ENCODE data around the gene EDA.

DNA sequence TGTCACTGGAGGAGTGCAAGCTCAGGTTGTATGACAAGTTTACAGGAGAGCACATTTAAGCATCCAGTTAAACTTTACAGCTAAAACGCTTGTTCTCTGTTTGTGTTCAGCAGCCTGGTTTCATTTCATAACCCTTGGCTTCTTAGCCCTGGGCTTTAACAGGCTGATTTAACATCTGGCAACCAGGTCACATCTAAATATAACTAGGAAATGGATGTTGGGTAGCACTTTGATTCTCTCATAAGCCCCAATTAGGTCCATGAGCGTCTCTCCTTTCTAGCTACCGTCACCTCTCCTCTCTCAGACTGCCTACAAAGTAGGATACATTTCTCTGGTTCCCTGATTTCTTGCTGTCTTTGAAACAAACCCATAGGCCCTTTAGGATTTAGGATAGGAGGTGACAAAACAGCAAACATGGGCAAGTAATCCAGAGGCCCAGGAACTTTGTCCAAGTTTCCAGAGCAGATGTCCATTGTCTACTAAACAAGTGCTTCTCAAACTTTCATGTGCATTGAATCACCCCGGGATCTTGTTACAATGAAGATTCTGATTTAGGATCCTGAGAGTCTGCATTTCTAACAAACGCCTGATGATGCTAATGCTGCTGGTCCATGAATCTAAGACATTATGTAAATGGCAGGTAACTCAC is 468.8 kb downstream of the EDA start:
- TF ChIP-seq, protein P1, sequence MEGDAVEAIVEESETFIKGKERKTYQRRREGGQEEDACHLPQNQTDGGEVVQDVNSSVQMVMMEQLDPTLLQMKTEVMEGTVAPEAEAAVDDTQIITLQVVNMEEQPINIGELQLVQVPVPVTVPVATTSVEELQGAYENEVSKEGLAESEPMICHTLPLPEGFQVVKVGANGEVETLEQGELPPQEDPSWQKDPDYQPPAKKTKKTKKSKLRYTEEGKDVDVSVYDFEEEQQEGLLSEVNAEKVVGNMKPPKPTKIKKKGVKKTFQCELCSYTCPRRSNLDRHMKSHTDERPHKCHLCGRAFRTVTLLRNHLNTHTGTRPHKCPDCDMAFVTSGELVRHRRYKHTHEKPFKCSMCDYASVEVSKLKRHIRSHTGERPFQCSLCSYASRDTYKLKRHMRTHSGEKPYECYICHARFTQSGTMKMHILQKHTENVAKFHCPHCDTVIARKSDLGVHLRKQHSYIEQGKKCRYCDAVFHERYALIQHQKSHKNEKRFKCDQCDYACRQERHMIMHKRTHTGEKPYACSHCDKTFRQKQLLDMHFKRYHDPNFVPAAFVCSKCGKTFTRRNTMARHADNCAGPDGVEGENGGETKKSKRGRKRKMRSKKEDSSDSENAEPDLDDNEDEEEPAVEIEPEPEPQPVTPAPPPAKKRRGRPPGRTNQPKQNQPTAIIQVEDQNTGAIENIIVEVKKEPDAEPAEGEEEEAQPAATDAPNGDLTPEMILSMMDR (IDR thresholded peaks at IDR 0.05 in 8 of 11, conservative IDR thresholded peaks at IDR 0.05 in 3 of 11) = no peak
- TF ChIP-seq POLR2AphosphoS5 (IDR thresholded peaks at IDR 0.05) = no peak
- TF ChIP-seq POLR2A (IDR thresholded peaks at IDR 0.05) = no peak
